Mesenchymal stem cell (in vitro differentiated cells and primary cell): ENCODE data around the gene SLC2A9.

Source experiments
- DNase-seq: peaks from one replicate; pipeline ENCODE4 v3.0.0-alpha.2; 2013
- H2AFZ ChIP-seq: one replicate; pipeline ENCODE4 v1.6.1; 2013; ENCODE audit warnings: low read depth, mild to moderate bottlenecking, control low read depth, inconsistent platforms, low read length, moderate library complexity
- H2AK5ac ChIP-seq: 2 replicates; pipeline ENCODE4 v1.6.1; 2013; ENCODE audit warnings: low read length, moderate library complexity, mild to moderate bottlenecking, inconsistent platforms; ENCODE audit not compliant: severe bottlenecking
- H2BK120ac ChIP-seq: one replicate; pipeline ENCODE4 v1.6.1; 2013; ENCODE audit warnings: low read depth, mild to moderate bottlenecking, inconsistent platforms, low read length, moderate library complexity
- H2BK12ac ChIP-seq, 2 experiments: one replicate each; pipeline ENCODE4 v1.6.1; 2013; ENCODE audit warnings: inconsistent platforms in 2 of 2, low read length in 2 of 2, mild to moderate bottlenecking in 2 of 2, moderate library complexity in 2 of 2, control low read depth in 1 of 2
- H2BK15ac ChIP-seq: one replicate; pipeline ENCODE4 v1.6.1; 2013; ENCODE audit warnings: mild to moderate bottlenecking, low read depth, inconsistent platforms; ENCODE audit not compliant: poor library complexity, severe bottlenecking
- H2BK5ac ChIP-seq: 2 replicates; pipeline ENCODE4 v1.6.1; 2013; ENCODE audit warnings: low read depth, mild to moderate bottlenecking, low read length, control low read depth, inconsistent platforms; ENCODE audit not compliant: poor library complexity, severe bottlenecking
- H3K14ac ChIP-seq, 2 experiments: one replicate each; pipeline ENCODE4 v1.6.1; 2013; ENCODE audit warnings: inconsistent platforms in 2 of 2, low read length in 2 of 2, control low read depth in 1 of 2, mild to moderate bottlenecking in 1 of 2, moderate library complexity in 1 of 2
- H3K18ac ChIP-seq, 2 experiments: one replicate each; pipeline ENCODE4 v1.6.1; 2013; ENCODE audit warnings: inconsistent platforms in 2 of 2, low read length in 2 of 2, control low read depth in 1 of 2, low read depth in 1 of 2, mild to moderate bottlenecking in 1 of 2
- H3K23ac ChIP-seq, 2 experiments: one replicate each; pipeline ENCODE4 v1.6.1; 2013; ENCODE audit warnings: inconsistent platforms in 2 of 2, low read length in 2 of 2, mild to moderate bottlenecking in 2 of 2, moderate library complexity in 2 of 2, control low read depth in 1 of 2
- H3K27ac ChIP-seq: 2 replicates; pipeline ENCODE4 v1.5.1; 2013; ENCODE audit warnings: mild to moderate bottlenecking, moderate library complexity, low read length, control low read depth, inconsistent platforms; ENCODE audit not compliant: poor library complexity, severe bottlenecking
- H3K27me3 ChIP-seq, 2 experiments: 2 replicates each; pipeline versions ENCODE4 v1.6.1 to v1.7.0; 2013; ENCODE audit warnings: low read length in 2 of 2, mild to moderate bottlenecking in 2 of 2, moderate library complexity in 2 of 2, control low read depth in 1 of 2, inconsistent platforms in 1 of 2; ENCODE audit not compliant: control insufficient read depth in 1 of 2, insufficient read depth in 1 of 2
- H3K36me3 ChIP-seq, 2 experiments: 2 replicates each; pipeline versions ENCODE4 v1.6.1 to v1.7.0; 2013; ENCODE audit warnings: low read length in 2 of 2, control low read depth in 1 of 2, inconsistent platforms in 1 of 2, low read depth in 1 of 2, mild to moderate bottlenecking in 1 of 2; ENCODE audit not compliant: insufficient read depth in 2 of 2, control insufficient read depth in 1 of 2
- H3K4ac ChIP-seq, 2 experiments: one replicate each; pipeline ENCODE4 v1.6.1; 2013; ENCODE audit warnings: inconsistent platforms in 2 of 2, low read length in 2 of 2, mild to moderate bottlenecking in 2 of 2, moderate library complexity in 2 of 2, control low read depth in 1 of 2, low read depth in 1 of 2
- H3K4me1 ChIP-seq: 2 replicates; pipeline ENCODE4 v1.6.1; 2013; ENCODE audit warnings: low read depth, low read length, control low read depth; ENCODE audit not compliant: control insufficient read depth, insufficient read depth
- H3K4me2 ChIP-seq: 2 replicates; pipeline ENCODE4 v1.6.1; 2013; ENCODE audit warnings: low read length, mild to moderate bottlenecking, inconsistent platforms; ENCODE audit not compliant: poor library complexity, severe bottlenecking
- H3K4me3 ChIP-seq, 2 experiments: 2 replicates each; pipeline versions ENCODE4 v1.5.1 to v1.7.0; 2013; ENCODE audit warnings: low read length in 2 of 2, mild to moderate bottlenecking in 2 of 2, control low read depth in 1 of 2, low read depth in 1 of 2; ENCODE audit not compliant: insufficient read depth in 1 of 2
- H3K79me1 ChIP-seq: replicated peaks from 2 replicates; pipeline ENCODE4 v1.6.1; 2013; ENCODE audit warnings: mild to moderate bottlenecking, control low read depth, low read length, inconsistent platforms; ENCODE audit not compliant: poor library complexity, severe bottlenecking
- H3K9ac ChIP-seq: 2 replicates; pipeline ENCODE4 v1.7.0; 2013; ENCODE audit warnings: mild to moderate bottlenecking, low read length, moderate library complexity
- H3K9me3 ChIP-seq: 2 replicates; pipeline ENCODE4 v1.7.0; 2013; ENCODE audit warnings: mild to moderate bottlenecking, low read length; ENCODE audit not compliant: control insufficient read depth
- H4K8ac ChIP-seq: one replicate; pipeline ENCODE4 v1.6.1; 2013; ENCODE audit warnings: inconsistent platforms, mild to moderate bottlenecking, low read length, moderate library complexity
- H4K91ac ChIP-seq: one replicate; pipeline ENCODE4 v1.6.1; 2013; ENCODE audit warnings: mild to moderate bottlenecking, low read length, inconsistent platforms
- WGBS: methylation state at CpG from one replicate; pipeline ENCODE4 v1.1.7; 2013; ENCODE audit warnings: mixed read lengths; 5-methylcytosine and 5-hydroxymethylcytosine counted together

SLC2A9 gene

DNA sequence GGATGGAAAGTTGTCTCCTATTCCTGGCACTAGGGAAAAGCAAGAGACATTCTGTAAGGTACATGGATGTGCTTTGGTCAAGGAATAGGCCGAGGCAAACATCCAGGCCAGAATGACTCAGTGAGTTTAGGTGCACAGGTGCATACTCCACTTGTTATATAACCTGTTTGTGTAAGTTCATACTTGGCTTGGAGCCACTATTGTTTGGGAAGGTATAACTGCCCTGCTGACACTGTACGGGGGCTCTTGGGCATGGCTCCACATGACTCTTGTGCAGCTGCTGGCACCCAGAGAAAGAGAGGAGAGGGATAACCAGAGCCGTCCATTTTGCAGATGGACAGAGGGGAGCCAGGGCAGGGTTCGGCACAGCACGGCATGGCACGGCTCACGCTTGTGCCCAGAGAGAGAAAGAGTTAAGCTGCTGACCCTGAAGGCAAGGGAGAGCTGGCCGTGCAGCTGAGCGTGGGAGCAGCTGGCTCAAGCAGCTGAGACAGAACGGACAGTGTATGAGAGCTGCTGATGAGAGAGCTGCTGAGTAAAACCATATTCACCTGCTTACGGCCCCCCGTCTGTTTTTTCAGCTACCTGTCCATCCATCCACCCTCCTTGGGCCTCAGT, 98.0 kb downstream of the SLC2A9 start:
- no peak overlapping the region for H3K27ac ChIP-seq
- no peak overlapping the region for H4K8ac ChIP-seq
- H3K9ac ChIP-seq = no peak overlapping the region
- no peak overlapping the region for H3K18ac ChIP-seq
- H4K91ac ChIP-seq = no peak overlapping the region
- H2BK5ac ChIP-seq = no peak overlapping the region
- no peaks in the 10 kb centered on the region for H3K27me3 ChIP-seq
- H3K23ac ChIP-seq = no peak overlapping the region
- no peak overlapping the region for H3K4me3 ChIP-seq
- no peak overlapping the region for H2BK12ac ChIP-seq
- H2BK120ac ChIP-seq = no peak overlapping the region
- no peak overlapping the region for H3K4me2 ChIP-seq
- WGBS = 76% methylated on average over 12 of the region's 12 CpGs
- H2BK15ac ChIP-seq = no peak overlapping the region
- H3K9me3 ChIP-seq = no peaks in the 10 kb centered on the region
- H3K4ac ChIP-seq = no peak overlapping the region
- H3K79me1 ChIP-seq = no peaks in the 10 kb centered on the region
- H2AK5ac ChIP-seq = no peak overlapping the region
- H3K14ac ChIP-seq = no peak overlapping the region
- no peaks in the 10 kb centered on the region for H3K36me3 ChIP-seq
- DNase-seq = no peak
- H3K4me1 ChIP-seq = no peaks in the 10 kb centered on the region
- no peak overlapping the region for H2AFZ ChIP-seq

DNA sequence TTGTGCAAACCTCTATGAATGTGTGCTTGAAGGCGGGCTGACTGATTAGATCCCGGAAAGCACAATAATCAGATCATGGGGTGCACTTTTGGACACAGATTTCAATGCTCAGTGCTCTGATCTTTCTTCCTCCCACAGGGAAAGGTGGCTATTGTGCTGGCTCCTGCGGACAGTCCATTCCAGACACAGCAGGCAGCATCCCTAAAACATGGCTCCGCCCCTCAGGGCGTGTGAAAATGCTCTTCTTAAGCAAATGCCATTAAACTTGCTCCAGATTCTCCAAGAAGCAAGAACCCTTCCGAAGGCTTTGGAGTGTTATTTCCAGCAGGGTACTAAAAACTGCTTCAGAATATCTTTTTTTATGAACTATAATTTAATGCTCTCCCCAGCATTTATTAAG, 100.0 kb downstream of the SLC2A9 start:
- Histone ChIP-seq H4K91ac (no peak overlapping the region), H3K9ac (no peak overlapping the region), H3K18ac (no peak overlapping the region), H3K14ac (no peak overlapping the region), H3K27ac (no peak overlapping the region), H2BK12ac (no peak overlapping the region), H3K23ac (no peak overlapping the region), H2AFZ (no peak overlapping the region), H2BK120ac (no peak overlapping the region), H2BK5ac (no peak overlapping the region), H3K4me1 (no peaks in the 10 kb centered on the region), H3K4ac (no peak overlapping the region), H3K4me2 (no peak overlapping the region), H2BK15ac (no peak overlapping the region), H4K8ac (no peak overlapping the region), H3K9me3 (no peaks in the 10 kb centered on the region), H3K36me3 (no peaks in the 10 kb centered on the region), H3K79me1 (no peaks in the 10 kb centered on the region), H3K4me3 (no peak overlapping the region), H3K27me3 (no peaks in the 10 kb centered on the region), H2AK5ac (no peak overlapping the region)
- DNase-seq = no peak
- WGBS = 55% methylated on average over 4 of the region's 6 CpGs

DNA sequence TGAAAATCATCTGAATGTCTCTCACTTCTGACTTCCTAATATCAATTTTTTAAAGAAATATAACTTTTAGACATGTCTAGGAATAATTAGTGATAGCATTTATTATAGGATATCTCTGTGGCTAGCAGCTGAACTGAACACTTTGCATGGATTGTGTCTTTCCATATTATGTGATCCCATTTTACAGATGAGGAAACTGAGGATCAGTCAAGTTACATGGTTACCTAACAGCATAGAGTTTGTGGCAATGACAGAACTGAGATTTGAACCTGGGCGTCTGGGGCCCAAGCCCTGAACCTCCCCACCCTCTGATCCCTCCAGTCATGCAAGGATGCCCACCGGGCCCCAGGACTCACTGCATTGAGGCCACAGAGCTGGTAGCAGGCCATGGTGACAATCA, 101.3 kb downstream of the SLC2A9 start:
- H3K4me2 ChIP-seq = no peak overlapping the region
- H3K27ac ChIP-seq = no peak overlapping the region
- no peak overlapping the region for H3K4ac ChIP-seq
- H2BK15ac ChIP-seq = no peak overlapping the region
- DNase-seq = no peak
- H3K27me3 ChIP-seq = no peaks in the 10 kb centered on the region
- no peak overlapping the region for H3K23ac ChIP-seq
- no peaks in the 10 kb centered on the region for H3K36me3 ChIP-seq
- no peak overlapping the region for H3K14ac ChIP-seq
- H3K4me1 ChIP-seq = no peaks in the 10 kb centered on the region
- WGBS = 87% methylated on average over 2 of the region's 2 CpGs
- H3K4me3 ChIP-seq = no peak overlapping the region
- no peaks in the 10 kb centered on the region for H3K9me3 ChIP-seq
- no peak overlapping the region for H2AFZ ChIP-seq
- no peak overlapping the region for H2AK5ac ChIP-seq
- H2BK5ac ChIP-seq = no peak overlapping the region
- H2BK120ac ChIP-seq = no peak overlapping the region
- H3K79me1 ChIP-seq = no peaks in the 10 kb centered on the region
- no peak overlapping the region for H4K8ac ChIP-seq
- no peak overlapping the region for H3K18ac ChIP-seq
- no peak overlapping the region for H2BK12ac ChIP-seq
- no peak overlapping the region for H3K9ac ChIP-seq
- no peak overlapping the region for H4K91ac ChIP-seq

DNA sequence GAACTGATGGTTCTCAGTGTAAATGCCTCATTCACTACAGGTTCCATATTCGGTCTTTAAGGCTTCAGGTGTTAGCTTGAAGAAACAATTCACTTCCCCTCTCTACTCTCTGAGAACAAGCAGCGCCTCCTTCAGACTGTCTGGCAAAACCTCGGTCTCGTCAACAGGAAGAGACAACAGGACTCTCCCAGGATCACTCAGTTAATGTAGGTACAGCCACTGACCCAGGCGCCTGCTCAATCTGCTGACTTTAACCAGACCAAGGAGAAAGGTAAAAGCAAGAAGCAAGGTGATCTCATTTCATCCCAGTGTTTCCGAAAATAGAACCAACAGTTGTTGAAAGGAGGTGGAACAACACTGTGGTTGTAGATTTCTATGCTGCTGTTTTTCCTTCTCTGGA, 102.2 kb downstream of the SLC2A9 start:
- H2BK5ac ChIP-seq = no peak overlapping the region
- no peak overlapping the region for H3K4me3 ChIP-seq
- no peak overlapping the region for H3K18ac ChIP-seq
- no peak overlapping the region for H2BK12ac ChIP-seq
- no peak overlapping the region for H2BK15ac ChIP-seq
- no peak overlapping the region for H2AK5ac ChIP-seq
- H3K4ac ChIP-seq = no peak overlapping the region
- H3K36me3 ChIP-seq = no peaks in the 10 kb centered on the region
- no peak overlapping the region for H4K8ac ChIP-seq
- 72% methylated on average over 5 of the region's 6 CpGs for WGBS
- no peak overlapping the region for H4K91ac ChIP-seq
- no peaks in the 10 kb centered on the region for H3K4me1 ChIP-seq
- no peak for DNase-seq
- no peak overlapping the region for H3K23ac ChIP-seq
- no peak overlapping the region for H3K4me2 ChIP-seq
- H3K14ac ChIP-seq = no peak overlapping the region
- H3K79me1 ChIP-seq = no peaks in the 10 kb centered on the region
- no peak overlapping the region for H3K9ac ChIP-seq
- no peak overlapping the region for H3K27ac ChIP-seq
- H3K9me3 ChIP-seq = no peaks in the 10 kb centered on the region
- no peak overlapping the region for H2BK120ac ChIP-seq
- no peak overlapping the region for H2AFZ ChIP-seq
- H3K27me3 ChIP-seq = peaks cover 0 to 4% of the 10 kb centered on the region in 2 experiments
